K562 (cell line): Measurements from ENCODE around the gene GATM. TPM values are rescaled to one million over a fixed set of nuclear protein-coding genes. Genes with fewer than 3 reads are reported as not detected.

ENCODE experiments used
- CREB1 ChIP-seq, 2 experiments: sonication (generic) in 1 of 2; formaldehyde crosslinking in 1 of 2; IDR thresholded peaks; 2 replicates each; pipeline versions ENCODE4 v1.6.1 to v1.8.0; 2012 to 2022; ENCODE audit warnings: inconsistent platforms in 1 of 2, mild to moderate bottlenecking in 1 of 2, missing genetic modification reagents in 1 of 2, moderate library complexity in 1 of 2
- HDAC6 ChIP-seq: IDR thresholded peaks from 2 replicates; pipeline ENCODE4 v1.6.1; 2012; ENCODE audit warnings: low read depth, mild to moderate bottlenecking, control low read depth, inconsistent platforms, low read length, moderate library complexity
- KAT7 ChIP-seq: sonication (generic); formaldehyde crosslinking; IDR thresholded peaks from 2 replicates; pipeline ENCODE4 v1.8.0; 2022; ENCODE audit warnings: missing genetic modification reagents, mild to moderate bottlenecking, borderline replicate concordance
- KAT8 ChIP-seq: fragments of 450-650 bp; IDR thresholded peaks from 2 replicates; pipeline ENCODE4 v1.6.1; 2016; ENCODE audit warnings: low read depth, mild to moderate bottlenecking
- MEF2A ChIP-seq: IDR thresholded peaks from 2 replicates; pipeline ENCODE4 v1.6.1; 2011; ENCODE audit warnings: low read depth, mild to moderate bottlenecking, low read length, moderate library complexity; ENCODE audit not compliant: control insufficient read depth
- MTF1 ChIP-seq: fragments of 250-450 bp; sonication (Bioruptor Pico); IDR thresholded peaks from 2 replicates; pipeline ENCODE4 v1.9.0; 2021; ENCODE audit warnings: moderate library complexity, mild to moderate bottlenecking, inconsistent platforms, borderline replicate concordance
- SETDB1 ChIP-seq: IDR thresholded peaks from one replicate; pipeline ENCODE4 v1.6.1; 2012; ENCODE audit warnings: low read length, control low read depth, inconsistent platforms
- SP1 ChIP-seq: sonication (generic); formaldehyde crosslinking; IDR thresholded peaks from 2 replicates; pipeline ENCODE4 v1.8.1; 2022; ENCODE audit warnings: mild to moderate bottlenecking, missing genetic modification reagents
- U2AF1 ChIP-seq: fragments of 200-400 bp; formaldehyde crosslinking; optimal IDR thresholded peaks from 2 replicates; pipeline ENCODE3; 2017; ENCODE audit warnings: mild to moderate bottlenecking, low read depth, low read length, moderate library complexity
- XRCC5 ChIP-seq: fragments of 200-400 bp; formaldehyde crosslinking; IDR thresholded peaks from 2 replicates; pipeline ENCODE4 v1.6.1; 2017; ENCODE audit warnings: low read depth, mild to moderate bottlenecking, low read length
- ZNF699 ChIP-seq: fragments of 250-450 bp; sonication (Bioruptor Pico); IDR thresholded peaks from 2 replicates; pipeline ENCODE4 v1.8.0; 2021; ENCODE audit warnings: mild to moderate bottlenecking, moderate library complexity; ENCODE audit not compliant: insufficient replicate concordance
- polyA plus RNA-seq, 8 experiments: library from polyadenylated mRNA; depleted of rRNA in 4 of 8; stranded (reverse) in 5 of 8; unstranded in 3 of 8; fragments of >200 nt; fragmentation: Nextera tagmentation in 2 of 8; fragmentation: Illumina TruSeq in 1 of 8; extraction: Ambion mirVana in 2 of 8; extraction: Trizol in 1 of 8; gene quantifications; 2 replicates each; pipeline versions ENCODE4 v1.2.1 to v1.2.3, GENCODE V29; 2011 to 2014; ENCODE audit warnings: inconsistent platforms in 1 of 8, missing spikeins in 1 of 8
- total RNA-seq, 7 experiments: library from RNA; depleted of rRNA in 6 of 7; stranded (reverse); fragments of >200 nt in 6 of 7; fragmentation: Illumina TruSeq in 2 of 7; extraction: Trizol in 2 of 7; gene quantifications; 2 replicates each; pipeline versions ENCODE4 v1.2.1 to v1.2.3, GENCODE V29; 2011 to 2021; ENCODE audit warnings: low replicate concordance in 1 of 7
- TF ChIP-seq, protein P1 (sequence below): fragments of 200-800 bp; sonication (Bioruptor generic); IDR thresholded peaks from 2 replicates; pipeline ENCODE4 v1.6.1; 2016; ENCODE audit warnings: missing genetic modification characterization, missing compliant biosample characterization
- TF ChIP-seq, protein P2 (sequence below): fragments of 250-450 bp; sonication (Bioruptor Pico); IDR thresholded peaks from 2 replicates; pipeline ENCODE4 v1.8.0; 2022; ENCODE audit warnings: moderate library complexity, mild to moderate bottlenecking, inconsistent platforms
- TF ChIP-seq, protein P3 (sequence below), 2 experiments: fragments of 450-650 bp in 1 of 2; IDR thresholded peaks; 2 replicates each; pipeline ENCODE4 v1.6.1; 2011 to 2017; ENCODE audit warnings: low read depth in 2 of 2, antibody characterized with exemption in 1 of 2, borderline replicate concordance in 1 of 2, low read length in 1 of 2, mild to moderate bottlenecking in 1 of 2, mixed read lengths in 1 of 2; ENCODE audit not compliant: control insufficient read depth in 1 of 2

GATM gene
- total and polyA plus RNA-seq, 9 of the 15 experiments (the other 6 are each of a cell fraction or from before 2014, with no cell fraction given): 0.11 to 1.1 (median 0.65) TPM

DNA sequence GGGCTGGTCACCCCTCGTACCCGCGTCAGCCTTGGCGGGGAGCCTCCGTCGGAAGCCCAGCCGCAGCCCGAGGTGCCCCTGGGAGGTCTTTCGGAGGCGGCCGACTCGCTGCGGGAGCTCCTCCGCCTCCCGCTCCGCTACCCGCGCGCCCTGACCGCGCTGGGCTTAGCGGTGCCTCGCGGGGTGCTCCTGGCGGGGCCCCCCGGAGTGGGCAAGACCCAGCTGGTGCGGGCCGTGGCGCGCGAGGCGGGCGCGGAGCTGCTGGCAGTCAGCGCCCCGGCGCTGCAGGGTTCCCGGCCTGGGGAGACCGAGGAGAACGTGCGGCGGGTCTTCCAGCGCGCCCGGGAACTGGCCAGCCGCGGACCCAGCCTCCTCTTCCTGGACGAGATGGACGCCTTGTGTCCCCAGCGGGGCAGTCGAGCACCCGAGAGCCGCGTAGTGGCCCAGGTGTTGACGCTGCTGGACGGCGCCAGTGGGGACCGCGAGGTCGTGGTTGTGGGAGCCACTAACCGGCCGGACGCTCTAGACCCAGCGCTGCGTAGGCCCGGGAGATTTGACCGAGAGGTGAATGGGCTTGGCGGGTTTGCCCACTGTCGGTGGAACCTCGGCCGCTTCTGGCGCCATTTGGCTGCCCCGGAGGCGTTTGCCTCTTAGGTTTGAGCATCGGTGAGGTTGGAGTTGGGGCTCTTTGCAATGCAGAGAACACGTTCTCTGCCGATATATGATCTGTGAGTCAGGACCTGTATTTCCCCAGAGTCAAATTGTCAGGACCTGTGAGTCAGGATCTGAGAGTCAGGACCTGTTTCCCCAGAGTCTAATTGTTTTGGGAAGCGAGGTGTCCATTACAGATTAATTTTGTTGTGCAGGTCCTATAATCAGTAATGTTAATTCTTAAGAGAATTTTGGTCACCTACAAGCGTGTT, 24.9 kb upstream of the GATM start (continued):
- TF ChIP-seq, protein P1, sequence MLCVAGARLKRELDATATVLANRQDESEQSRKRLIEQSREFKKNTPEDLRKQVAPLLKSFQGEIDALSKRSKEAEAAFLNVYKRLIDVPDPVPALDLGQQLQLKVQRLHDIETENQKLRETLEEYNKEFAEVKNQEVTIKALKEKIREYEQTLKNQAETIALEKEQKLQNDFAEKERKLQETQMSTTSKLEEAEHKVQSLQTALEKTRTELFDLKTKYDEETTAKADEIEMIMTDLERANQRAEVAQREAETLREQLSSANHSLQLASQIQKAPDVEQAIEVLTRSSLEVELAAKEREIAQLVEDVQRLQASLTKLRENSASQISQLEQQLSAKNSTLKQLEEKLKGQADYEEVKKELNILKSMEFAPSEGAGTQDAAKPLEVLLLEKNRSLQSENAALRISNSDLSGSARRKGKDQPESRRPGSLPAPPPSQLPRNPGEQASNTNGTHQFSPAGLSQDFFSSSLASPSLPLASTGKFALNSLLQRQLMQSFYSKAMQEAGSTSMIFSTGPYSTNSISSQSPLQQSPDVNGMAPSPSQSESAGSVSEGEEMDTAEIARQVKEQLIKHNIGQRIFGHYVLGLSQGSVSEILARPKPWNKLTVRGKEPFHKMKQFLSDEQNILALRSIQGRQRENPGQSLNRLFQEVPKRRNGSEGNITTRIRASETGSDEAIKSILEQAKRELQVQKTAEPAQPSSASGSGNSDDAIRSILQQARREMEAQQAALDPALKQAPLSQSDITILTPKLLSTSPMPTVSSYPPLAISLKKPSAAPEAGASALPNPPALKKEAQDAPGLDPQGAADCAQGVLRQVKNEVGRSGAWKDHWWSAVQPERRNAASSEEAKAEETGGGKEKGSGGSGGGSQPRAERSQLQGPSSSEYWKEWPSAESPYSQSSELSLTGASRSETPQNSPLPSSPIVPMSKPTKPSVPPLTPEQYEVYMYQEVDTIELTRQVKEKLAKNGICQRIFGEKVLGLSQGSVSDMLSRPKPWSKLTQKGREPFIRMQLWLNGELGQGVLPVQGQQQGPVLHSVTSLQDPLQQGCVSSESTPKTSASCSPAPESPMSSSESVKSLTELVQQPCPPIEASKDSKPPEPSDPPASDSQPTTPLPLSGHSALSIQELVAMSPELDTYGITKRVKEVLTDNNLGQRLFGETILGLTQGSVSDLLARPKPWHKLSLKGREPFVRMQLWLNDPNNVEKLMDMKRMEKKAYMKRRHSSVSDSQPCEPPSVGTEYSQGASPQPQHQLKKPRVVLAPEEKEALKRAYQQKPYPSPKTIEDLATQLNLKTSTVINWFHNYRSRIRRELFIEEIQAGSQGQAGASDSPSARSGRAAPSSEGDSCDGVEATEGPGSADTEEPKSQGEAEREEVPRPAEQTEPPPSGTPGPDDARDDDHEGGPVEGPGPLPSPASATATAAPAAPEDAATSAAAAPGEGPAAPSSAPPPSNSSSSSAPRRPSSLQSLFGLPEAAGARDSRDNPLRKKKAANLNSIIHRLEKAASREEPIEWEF (CRISPR knock-in tag): no peak
- no peak for TF ChIP-seq XRCC5
- peak; percentile 38; the same call in 1 of the 2 replicates for TF ChIP-seq SP1 (CRISPR knock-in tag)
- TF ChIP-seq, protein P2, sequence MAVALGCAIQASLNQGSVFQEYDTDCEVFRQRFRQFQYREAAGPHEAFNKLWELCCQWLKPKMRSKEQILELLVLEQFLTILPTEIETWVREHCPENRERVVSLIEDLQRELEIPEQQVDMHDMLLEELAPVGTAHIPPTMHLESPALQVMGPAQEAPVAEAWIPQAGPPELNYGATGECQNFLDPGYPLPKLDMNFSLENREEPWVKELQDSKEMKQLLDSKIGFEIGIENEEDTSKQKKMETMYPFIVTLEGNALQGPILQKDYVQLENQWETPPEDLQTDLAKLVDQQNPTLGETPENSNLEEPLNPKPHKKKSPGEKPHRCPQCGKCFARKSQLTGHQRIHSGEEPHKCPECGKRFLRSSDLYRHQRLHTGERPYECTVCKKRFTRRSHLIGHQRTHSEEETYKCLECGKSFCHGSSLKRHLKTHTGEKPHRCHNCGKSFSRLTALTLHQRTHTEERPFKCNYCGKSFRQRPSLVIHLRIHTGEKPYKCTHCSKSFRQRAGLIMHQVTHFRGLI (CRISPR knock-in tag): no peak
- no peak for TF ChIP-seq MTF1 (CRISPR knock-in tag)
- TF ChIP-seq KAT8: no peak
- no peak for TF ChIP-seq HDAC6
- TF ChIP-seq ZNF699 (CRISPR knock-in tag): no peak
- peak; percentile 12 for TF ChIP-seq U2AF1
- TF ChIP-seq MEF2A: no peak
- no peak for TF ChIP-seq SETDB1
- TF ChIP-seq KAT7 (CRISPR knock-in tag): peak; percentile 35; the same call in 1 of the 2 replicates
- TF ChIP-seq, protein P3, sequence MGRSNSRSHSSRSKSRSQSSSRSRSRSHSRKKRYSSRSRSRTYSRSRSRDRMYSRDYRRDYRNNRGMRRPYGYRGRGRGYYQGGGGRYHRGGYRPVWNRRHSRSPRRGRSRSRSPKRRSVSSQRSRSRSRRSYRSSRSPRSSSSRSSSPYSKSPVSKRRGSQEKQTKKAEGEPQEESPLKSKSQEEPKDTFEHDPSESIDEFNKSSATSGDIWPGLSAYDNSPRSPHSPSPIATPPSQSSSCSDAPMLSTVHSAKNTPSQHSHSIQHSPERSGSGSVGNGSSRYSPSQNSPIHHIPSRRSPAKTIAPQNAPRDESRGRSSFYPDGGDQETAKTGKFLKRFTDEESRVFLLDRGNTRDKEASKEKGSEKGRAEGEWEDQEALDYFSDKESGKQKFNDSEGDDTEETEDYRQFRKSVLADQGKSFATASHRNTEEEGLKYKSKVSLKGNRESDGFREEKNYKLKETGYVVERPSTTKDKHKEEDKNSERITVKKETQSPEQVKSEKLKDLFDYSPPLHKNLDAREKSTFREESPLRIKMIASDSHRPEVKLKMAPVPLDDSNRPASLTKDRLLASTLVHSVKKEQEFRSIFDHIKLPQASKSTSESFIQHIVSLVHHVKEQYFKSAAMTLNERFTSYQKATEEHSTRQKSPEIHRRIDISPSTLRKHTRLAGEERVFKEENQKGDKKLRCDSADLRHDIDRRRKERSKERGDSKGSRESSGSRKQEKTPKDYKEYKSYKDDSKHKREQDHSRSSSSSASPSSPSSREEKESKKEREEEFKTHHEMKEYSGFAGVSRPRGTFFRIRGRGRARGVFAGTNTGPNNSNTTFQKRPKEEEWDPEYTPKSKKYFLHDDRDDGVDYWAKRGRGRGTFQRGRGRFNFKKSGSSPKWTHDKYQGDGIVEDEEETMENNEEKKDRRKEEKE (IDR thresholded peaks at IDR 0.05; ENCODE audit: borderline replicate concordance in 1 of 2, control insufficient read depth in 1 of 2, low read depth in 2 of 2, low read length in 1 of 2): no peak
- no peak; the same call in 1 of the 2 replicates for TF ChIP-seq CREB1 (IDR thresholded peaks at IDR 0.05)
- TF ChIP-seq CREB1 (CRISPR knock-in tag; IDR thresholded peaks at IDR 0.05): peak; percentile 51; the same call in 1 of the 2 replicates
